ENCODE data around the gene ZBTB37. TPM values are rescaled to one million over a fixed set of nuclear protein-coding genes. Genes with fewer than 3 reads are reported as not detected.
"Not testable (repeated sequence)": the region's sequence is repeated elsewhere in the genome, so short reads cannot be mapped to it uniquely, and the experiment has no call there.

Gene ZBTB37
- total RNA-seq, 1 donor = 7.3 TPM

GRCh38 chr1:173917635-173918493 is 49.7 kb downstream of the ZBTB37 start:
- no peak for TF ChIP-seq CTCF (IDR thresholded peaks at IDR 0.05; ENCODE audit: insufficient read depth, low read depth, low read length)
- DNase-seq (ENCODE audit: low read depth) = no peak
- no peak overlapping the region for H3K4me3 ChIP-seq (ENCODE audit: low read depth, low read length)

DNA sequence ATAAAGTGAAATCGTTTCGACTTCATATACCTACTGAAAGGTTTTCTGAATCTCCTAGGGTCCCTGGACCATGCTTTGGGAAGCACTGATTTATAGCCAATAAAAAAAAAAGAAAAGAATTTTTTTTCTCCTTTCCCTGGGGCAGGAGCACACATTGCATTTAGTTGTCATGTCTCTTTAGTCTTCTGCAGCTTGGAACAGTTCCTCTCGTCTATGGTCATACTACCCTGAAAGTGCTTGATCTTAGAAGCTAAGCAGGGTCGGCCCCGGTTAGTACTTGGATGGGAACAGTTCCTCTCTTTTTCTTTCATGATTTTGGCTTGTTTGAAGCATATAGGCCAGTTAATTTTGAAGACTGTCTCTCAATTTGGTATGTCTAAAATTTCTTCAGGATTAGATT is 52.7 kb downstream of the ZBTB37 start:
- no peak for DNase-seq (ENCODE audit: low read depth)
- no peak for TF ChIP-seq CTCF (IDR thresholded peaks at IDR 0.05; ENCODE audit: insufficient read depth, low read depth, low read length)
- no peak overlapping the region for H3K4me3 ChIP-seq (ENCODE audit: low read depth, low read length)

- TF ChIP-seq CTCF (IDR thresholded peaks at IDR 0.05; ENCODE audit: insufficient read depth, low read depth, low read length) = no peak
- DNase-seq (ENCODE audit: low read depth) = no peak
- no peak overlapping the region for H3K4me3 ChIP-seq (ENCODE audit: low read depth, low read length)
Observed at GRCh38 chr1:173925306-173926242, 57.4 kb downstream of the ZBTB37 start.

DNA sequence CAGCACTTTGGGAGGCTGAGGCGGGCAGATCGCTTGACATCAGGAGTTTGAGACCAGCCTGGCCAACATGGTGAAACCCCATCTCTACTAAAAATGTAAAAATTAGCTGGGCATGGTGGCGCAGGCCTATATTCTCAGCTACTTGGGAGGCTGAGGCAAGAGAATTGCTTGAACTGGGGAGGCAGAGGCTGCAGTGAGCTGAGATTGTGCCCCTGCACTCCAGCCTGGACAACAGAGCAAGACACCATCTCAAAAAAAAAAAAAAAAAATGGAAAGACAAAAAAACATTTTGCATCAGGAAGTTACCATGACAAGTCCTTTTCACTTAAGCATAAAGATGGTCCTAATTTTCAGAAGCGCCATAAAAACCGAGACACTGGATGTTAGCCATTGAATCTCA is 62.4 kb downstream of the ZBTB37 start:
- not testable (repeated sequence) for DNase-seq (ENCODE audit: low read depth); H3K4me3 ChIP-seq (ENCODE audit: low read depth, low read length)

GRCh38 chr1:173934440-173934839 is 66.3 kb downstream of the ZBTB37 start:
- no peak for TF ChIP-seq CTCF (IDR thresholded peaks at IDR 0.05; ENCODE audit: insufficient read depth, low read depth, low read length)
- no peak overlapping the region for H3K4me3 ChIP-seq (ENCODE audit: low read depth, low read length)
- DNase-seq (ENCODE audit: low read depth) = no peak

- TF ChIP-seq CTCF (IDR thresholded peaks at IDR 0.05; ENCODE audit: insufficient read depth, low read depth, low read length) = no peak
- no peak overlapping the region for H3K4me3 ChIP-seq (ENCODE audit: low read depth, low read length)
- peak; percentile 20 for DNase-seq (ENCODE audit: low read depth)
Observed at GRCh38 chr1:173937062-173937461, 68.9 kb downstream of the ZBTB37 start.

- no peak for DNase-seq (ENCODE audit: low read depth)
- no peak for TF ChIP-seq CTCF (IDR thresholded peaks at IDR 0.05; ENCODE audit: insufficient read depth, low read depth, low read length)
- H3K4me3 ChIP-seq (ENCODE audit: low read depth, low read length) = no peak overlapping the region
Observed at GRCh38 chr1:173946380-173946921, 78.3 kb downstream of the ZBTB37 start.
